G401 (cell line): ENCODE results near the gene RSU1. TPM values are rescaled to one million over a fixed set of nuclear protein-coding genes. Genes with fewer than 3 reads are reported as not detected.
"Not testable (repeated sequence)": the region's sequence is repeated elsewhere in the genome, so short reads cannot be mapped to it uniquely, and the experiment has no call there.

Experiments used
- DNase-seq: peaks from one replicate; pipeline ENCODE4 v3.0.0-alpha.2; 2015; ENCODE audit warnings: low spot score
- in situ Hi-C: cut with HindIII; loops from 2 replicates; pipeline ENCODE4 v1.10.0; 2016; ENCODE audit warnings: low sequenced_read_pairs, mixed read lengths
- total RNA-seq: library from RNA; depleted of rRNA; stranded (reverse); fragments of >200 nt; shearing (Covaris generic); gene quantifications from 2 replicates; pipeline ENCODE4 v1.2.3, GENCODE V29; 2014

RSU1 gene
- total RNA-seq, 1 experiment from 2014 or later: 26.7 TPM

DNA sequence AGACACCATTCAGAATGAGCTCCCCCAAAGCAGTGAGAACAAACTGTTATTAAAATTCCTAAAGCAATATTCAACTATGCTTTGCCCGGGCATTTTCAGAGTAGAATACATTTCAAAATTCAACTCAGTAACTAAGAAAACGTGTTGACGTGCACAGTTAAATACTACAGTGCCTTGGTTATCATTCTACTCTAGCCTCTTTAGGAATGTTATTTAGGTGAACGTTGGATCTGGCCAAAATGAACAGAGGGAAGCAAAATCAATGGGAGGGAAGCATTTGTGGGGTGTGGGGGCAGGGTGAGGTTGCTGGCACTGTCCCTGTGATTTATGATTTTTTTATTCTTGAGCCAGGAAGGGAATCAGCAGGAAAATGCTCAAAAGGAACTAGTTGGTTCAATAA is 27.5 kb downstream of the RSU1 start:
- in situ Hi-C loops: no loop called here
- DNase-seq: no peak

DNA sequence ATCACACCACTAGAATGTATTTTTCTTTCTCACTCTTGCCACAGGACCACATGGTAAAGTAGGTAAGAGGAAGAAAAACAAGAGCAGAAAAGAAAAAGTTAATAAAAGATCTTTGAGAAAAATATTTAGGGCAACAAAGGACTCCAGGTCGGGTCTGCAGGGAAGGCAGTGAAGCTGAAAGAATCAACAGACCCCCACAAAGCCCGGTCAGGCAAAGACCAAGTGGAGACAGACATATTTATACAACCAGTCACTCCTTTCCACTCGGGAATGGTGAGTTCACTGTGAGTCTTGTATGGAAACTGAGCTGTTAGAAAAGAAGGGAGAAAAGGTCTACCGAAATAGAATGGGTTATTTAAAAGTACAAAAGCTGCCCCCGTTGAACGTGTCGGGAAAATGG is 28.0 kb downstream of the RSU1 start:
- in situ Hi-C loops: no loop called here
- DNase-seq: no peak

DNA sequence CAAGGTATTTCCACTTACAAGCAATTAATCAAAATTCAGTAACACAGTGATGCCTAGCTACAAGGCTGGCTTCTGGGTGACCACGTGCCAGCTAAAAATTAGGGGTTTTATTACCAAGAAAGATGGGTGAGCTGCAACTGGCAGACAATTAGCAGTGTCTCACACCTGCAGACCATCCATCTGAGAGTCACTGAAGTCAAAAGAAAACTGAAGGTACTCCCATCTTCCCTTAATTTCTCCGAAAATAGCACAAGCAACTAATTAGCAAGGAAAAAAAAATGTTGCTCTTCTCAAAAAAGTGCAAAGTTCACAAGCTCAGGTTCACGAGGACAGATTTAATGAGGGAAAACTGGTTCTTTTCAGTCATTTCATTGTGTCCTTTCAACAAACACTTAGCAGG is 28.4 kb downstream of the RSU1 start:
- DNase-seq: no peak
- in situ Hi-C loops: no loop called here

DNA sequence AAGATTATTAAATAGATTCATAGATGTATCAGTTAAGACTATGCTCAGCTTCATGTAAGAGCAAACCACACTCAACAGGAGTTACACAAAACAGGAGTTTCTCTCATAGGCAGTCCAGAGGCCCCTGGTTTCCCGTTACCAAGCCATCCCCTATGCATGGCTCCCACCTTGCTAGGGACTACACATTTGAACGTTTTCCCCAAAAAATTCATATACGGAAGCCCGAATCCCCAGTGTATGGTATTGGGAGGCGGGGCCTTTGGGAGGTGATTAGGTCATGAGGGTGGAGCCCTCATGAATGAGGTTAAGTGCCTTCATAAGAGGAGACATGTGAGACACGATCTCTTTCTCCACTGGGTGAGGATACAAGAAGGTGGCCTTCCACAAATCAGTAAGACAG is 29.1 kb downstream of the RSU1 start:
- in situ Hi-C loops: no loop called here
- DNase-seq: no peak

DNA sequence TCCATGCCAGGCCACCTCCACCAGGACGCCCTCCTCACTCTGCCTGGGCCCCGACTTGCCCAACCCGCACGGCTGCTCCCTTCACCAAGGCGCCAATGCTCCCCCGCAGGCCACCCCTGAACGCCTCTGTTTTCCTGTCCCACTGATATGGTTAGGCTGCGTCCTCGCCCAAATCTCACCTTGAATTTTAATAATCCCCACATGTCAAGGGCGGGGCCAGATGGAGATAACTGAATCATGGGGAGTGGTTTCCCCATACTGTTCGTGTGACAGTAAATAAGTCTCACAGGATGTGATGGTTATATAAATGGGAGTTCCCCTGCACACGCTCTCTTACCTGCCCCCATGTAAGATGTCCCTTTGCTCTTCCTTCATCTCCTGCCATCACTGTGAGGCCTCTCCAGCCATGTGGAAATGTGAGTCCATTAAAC is 29.8 kb downstream of the RSU1 start:
- in situ Hi-C loops: no loop called here

DNA sequence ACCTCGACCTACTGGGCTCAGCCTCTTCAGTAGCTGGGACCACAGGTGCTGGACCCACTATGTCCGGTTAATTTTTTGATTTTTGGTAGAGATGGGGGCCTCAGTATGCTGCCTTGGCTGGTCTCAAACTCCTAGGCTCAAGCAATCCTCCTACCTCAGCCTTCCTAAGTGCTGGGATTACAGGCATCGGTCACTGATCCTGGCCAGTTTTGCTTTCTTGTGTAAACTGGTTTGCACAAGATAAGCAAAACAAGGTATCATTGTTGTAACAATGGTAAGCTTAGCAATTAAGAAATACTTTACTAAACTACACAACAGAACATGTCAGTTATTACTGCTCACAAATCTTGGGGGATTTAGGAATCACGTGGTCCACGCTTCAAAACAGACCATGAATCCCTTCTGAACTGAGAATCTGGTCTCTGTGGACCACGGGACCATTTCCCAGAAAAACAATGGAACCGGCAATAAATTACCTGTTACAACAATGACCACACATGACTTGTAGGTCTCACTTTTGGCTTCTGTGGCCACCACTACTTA is 36.8 kb downstream of the RSU1 start:
- DNase-seq: no peak
- in situ Hi-C loops: no loop called here

More for the DNA sequence above, 29.8 kb downstream of the RSU1 start:
- DNase-seq: no peak

DNA sequence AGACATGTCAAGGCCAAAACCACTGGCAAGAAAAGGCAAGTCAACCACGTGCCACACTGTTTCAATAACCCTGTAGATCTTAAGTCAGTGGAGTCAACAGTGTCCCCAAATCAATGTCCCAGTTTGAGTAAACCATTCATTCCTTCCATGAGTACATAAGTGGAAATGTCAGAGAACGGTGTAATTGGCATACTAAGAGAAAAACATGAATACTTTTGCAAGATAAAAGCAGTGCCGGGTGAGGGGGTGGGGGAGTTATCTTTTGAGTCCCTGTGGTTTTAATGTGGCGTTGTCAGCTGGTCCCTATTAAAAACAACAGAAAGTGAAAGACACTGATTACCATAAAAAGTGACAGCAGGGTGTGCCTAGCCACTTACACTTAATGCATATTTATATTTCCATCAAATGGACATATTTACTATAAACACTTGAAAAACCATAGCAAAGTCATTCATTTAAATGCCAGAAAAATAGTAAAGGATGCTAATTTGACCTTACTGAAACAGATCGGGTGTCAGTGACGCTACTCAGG is 37.8 kb downstream of the RSU1 start:
- DNase-seq: no peak
- in situ Hi-C loops: no loop called here

DNA sequence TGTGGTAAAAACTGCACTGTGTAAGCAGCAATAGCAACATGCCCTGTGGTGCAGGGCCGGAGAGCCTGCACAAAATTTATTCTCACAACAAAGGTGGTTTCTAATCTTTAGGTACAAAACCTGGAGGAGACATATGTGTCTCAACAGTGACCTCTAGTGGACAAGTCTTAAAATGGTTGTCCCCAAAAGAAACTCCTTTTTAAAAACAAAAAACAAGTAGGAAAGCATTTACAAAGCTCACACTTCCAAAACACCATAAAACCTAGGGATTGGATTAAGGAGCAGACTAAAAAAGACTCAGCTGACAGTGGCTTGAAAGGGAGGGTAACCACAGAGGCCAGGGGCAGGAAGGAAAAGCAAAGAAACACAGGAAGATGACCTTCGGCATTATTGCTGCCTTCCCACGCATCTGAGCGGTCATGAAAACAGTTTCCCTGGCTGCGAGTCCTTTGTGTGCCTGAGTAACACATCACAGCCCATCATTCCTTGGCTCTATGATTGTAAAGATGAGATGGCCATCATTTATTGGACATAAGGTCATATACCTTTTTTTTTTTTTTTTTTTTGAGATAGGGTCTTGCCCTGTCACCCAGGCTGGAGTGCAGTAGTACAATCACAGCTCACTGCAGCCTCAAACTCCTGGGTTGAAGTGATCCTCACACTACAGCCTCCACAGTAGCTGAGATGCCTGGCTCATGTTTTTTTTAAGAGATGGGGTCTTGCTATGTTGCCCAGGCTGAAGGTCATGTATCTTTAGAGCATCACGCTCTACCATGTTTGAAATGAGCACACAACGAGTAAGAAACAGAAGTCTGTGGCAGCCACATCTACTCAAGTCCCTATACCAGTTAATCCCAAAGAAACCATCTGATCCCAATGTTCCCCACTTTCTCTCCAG is 39.5 kb downstream of the RSU1 start:
- DNase-seq: peak; percentile 90
- in situ Hi-C loops: no loop called here

DNA sequence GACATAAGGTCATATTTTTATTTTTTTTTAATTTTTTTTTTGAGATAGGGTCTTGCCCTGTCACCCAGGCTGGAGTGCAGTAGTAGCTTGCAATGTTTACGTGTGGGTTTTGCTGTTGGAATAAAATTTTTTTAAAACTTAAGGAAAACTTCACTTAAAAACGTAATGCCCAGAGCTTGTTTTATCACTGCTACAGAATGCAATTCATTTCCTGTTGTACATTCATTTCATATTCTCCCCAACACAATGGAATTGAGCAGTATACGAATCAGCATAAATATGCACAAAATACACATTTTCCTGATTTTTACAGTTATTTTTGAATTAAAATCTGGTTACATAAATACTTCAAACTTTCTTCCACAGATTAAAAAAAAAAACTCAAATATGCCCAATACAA is 40.3 kb downstream of the RSU1 start:
- no peak for DNase-seq

DNA sequence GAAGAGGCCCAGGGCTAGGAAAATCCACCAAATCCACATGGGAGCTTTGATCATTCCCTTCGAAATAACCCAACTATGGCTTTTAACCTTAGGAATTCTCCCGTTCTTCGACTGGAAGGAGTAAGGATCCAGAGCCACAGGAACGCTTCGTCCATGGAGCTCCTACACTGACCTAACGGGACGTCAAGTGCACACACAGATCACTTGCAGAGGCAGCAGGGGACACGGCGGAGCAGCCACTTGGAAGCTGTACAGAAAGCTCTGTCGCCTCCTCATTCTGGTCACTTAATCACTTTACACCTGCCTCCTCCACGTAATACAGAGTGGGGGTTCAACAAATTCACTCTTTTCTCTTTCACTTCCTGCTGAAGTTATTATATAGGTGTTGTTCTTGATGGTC is 43.9 kb downstream of the RSU1 start:
- in situ Hi-C loops: no loop called here

More for the DNA sequence above, 40.3 kb downstream of the RSU1 start:
- in situ Hi-C loops: no loop called here

DNA sequence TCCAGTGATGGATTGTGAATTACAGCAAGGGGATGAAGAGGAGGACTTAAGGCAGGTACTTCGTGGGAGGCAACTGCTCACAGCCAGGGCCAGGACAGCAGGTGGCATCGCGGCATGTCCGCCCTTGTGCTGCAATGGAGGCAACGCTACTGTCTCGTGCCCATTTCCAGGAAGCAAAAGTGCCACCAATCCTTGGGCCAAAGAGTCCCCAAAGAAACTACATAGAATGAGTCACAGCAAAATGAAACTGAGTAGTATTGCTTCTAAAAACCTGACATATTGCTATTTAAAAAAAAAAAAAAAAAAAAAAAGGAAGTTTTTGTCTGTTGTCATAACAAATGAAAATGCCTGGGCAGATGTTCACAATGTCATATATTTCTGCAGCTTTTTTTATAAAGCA is 46.6 kb downstream of the RSU1 start:
- in situ Hi-C loops: no loop called here

More for the DNA sequence above, 43.9 kb downstream of the RSU1 start:
- DNase-seq: peak; percentile 49

DNA sequence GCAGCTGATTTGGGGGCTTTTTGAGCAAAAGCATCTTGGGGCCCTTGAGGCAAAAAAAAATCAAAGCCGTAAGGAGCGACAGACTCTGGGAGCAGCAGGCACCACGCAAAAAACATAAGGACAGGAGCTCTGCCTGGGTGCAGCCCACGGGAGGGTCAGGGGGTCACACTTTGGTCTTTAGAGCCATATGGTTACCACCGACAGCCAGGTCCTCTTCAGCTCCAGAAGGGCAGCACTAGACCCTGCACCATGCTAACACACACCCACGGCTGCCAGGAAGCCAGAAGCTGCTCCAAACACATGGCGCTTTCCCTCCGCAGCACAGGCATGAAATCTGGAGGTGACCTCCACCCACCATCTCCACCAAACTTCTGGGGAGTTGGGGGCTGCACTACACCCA is 47.1 kb downstream of the RSU1 start:
- peak; percentile 80 for DNase-seq
- in situ Hi-C loops: no loop called here

More for the DNA sequence above, 46.6 kb downstream of the RSU1 start:
- DNase-seq: no peak

DNA sequence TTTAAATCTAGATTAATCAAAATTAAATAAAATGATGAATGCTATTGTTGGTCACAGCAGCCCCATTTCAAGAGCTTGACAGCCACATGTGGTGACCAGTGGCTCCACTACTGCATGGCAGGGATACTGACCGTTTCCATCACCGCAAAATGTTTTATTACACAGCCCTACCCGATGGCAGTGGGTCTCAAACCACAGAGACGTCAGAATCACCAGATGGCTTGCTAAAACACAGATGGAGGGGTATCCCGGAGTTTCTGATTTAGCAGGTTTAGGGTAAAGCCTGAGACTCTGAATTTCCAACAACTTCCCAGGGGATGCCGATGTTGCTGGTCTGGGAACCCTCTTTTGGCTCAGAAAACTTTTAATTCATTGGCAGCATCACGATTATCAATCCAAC is 47.9 kb downstream of the RSU1 start:
- in situ Hi-C loops: no loop called here
- peak; percentile 31 for DNase-seq

DNA sequence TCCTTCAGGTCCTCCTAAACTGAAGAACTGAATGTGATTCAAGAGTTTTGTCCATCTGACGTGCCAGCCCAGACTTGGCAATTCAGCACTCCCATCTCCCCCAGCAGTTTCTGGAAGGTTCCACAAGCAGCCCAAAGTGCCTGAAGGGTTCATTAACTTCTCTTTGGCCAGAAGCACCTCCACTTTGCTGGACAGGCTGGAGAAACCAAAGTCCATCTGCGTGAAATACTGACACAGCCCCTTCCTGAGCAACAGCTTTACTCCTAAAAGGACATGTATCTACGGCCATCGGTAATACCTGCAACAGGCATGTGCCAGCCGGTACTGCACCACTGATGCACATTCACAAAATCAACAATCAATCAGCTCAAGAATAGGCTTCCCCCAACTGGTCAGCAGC is 48.5 kb downstream of the RSU1 start:
- DNase-seq: no peak
- in situ Hi-C loops: no loop called here

DNA sequence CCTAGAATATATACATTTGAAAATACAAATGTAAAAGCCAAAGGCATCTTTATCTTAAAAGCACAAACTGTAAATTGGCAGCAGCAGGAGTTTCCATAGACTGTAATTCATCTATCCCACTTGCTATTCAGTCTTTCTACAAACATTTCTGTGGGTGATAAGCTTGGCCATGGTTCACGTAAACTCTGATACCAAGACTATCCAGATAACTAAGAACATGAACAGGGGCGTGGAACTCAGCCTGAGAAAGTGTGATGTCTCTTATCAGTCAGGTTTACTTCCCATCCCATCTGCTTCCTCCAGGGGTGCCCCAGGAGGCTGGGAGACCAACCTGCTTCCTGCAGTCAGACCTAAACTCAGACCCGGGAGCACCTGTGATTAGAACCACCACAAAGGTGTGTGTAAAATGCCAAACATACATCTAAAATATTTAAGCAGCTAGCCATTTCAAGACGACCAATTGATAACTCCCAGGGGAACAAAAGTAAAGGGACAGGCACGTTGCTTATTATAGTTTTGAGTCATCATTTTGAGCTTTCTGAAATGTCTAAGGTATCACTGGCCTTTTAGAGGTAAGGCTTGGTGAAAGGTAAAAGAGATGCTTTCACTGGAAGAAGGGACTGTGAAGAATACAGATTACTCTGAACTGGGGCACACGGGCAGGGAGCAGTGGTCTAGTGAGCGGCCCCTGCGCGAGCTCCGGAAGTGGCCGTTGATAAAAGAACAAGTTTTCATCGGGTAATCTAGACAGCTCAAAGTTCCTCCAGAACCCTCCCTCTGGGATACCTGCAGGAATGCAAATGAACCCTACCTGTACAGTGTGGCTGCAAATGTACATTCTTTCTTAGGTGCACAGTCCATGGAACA is 51.5 kb downstream of the RSU1 start:
- in situ Hi-C loops: no loop called here
- DNase-seq: no peak

DNA sequence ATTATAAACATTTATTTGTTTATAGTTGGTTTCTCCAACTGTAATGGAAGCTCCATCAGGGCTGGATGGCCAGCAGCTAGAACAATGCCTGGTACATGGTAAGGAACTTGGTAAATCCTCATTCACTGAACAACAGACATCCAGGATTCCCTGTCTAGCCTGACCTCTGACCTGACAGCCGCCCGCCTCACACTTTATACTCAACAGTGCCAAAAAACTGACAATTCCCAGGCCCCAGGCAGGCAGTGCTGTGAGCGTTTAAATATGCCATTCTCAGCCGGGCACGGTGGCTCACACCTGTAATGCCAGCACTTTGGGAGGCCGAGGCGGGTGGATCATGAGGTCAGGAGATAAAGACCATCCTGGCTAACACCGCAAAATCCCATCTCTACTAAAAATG is 55.9 kb downstream of the RSU1 start:
- no peak for DNase-seq
- in situ Hi-C loops: no loop called here

DNA sequence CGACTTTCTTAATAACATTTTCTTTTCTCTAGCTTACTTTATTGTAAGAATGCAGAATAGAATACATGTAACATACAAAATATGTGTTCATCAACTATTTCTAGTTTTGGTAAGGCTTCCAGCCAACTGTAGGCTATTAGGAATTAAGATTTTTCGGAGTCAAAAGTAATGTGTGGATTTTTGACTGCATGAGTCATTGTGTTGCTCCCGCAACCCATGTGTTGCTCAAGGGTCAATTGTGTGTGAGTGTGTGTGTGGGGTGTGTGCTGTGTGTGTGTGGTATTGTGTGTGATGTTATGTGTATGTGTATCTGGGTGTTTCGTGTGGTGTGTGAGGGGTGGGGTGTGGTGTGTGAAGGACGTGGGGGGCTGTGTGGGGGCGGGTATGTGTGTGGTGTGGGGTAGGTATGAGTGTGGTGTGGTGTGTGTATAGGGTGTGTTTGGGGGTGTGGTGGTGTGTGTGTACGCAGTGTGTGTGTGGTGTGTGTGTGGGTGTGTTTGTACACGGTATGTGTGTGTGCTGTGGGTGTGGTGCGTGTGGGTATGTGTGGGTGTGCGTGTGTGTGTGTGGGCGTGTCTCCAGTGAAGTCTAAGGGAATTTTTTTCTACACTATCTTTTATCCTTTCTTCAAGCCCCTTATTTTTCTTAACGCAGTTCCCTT is 60.5 kb downstream of the RSU1 start:
- in situ Hi-C loops: no loop called here
- DNase-seq: no peak

DNA sequence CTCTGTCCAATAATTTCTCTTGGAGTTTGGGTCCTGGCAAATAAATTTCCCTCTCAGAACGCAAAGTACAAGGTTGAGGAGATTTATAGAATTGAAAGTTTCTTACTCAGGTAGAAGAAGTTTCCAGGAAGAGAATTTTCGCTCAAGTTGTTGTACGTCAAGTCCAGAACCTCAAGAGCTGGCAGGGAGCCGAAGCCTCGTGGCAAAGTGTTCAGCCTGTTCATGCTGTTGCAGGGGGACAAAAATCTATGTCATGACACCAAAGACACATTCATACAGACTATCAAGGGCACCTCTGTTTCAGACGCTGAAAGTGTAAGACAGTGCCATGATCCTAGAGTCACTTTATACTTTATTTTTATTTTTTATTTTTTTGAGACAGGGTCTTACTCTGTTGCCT is 62.5 kb downstream of the RSU1 start:
- DNase-seq: no peak
- in situ Hi-C loops: no loop called here

DNA sequence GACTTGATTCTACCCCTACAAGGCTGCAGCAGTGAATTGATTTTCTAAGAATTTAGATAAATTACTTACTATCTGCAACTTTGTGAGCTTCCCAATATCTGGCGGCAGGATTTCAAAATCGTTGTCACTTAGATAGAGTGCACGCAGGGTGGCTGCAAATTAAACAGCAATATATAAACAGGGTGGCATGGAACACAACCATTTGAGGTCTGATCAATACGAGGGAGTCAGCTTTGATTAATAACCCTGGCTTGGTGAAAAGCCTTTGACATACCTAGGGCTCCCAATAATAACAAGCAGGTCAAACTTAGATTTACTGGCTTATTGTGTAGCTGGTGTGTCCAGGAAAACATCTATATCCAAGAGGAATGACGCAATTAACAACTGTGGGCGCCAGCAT is 64.4 kb downstream of the RSU1 start:
- DNase-seq, in situ Hi-C loops: not testable (repeated sequence)
